GM19397 (cell line): Measurements from ENCODE around the gene SDHB.
"Not testable (repeated sequence)": the region's sequence is repeated elsewhere in the genome, so short reads cannot be mapped to it uniquely, and the experiment has no call there.

Source experiments
- ATAC-seq: cut with Tn5 transposase; IDR thresholded peaks from one replicate; pipeline ENCODE4 v1.9.1; 2021; ENCODE audit warnings: mild to moderate bottlenecking, moderate library complexity; ENCODE audit not compliant: unreplicated experiment

Gene SDHB

DNA sequence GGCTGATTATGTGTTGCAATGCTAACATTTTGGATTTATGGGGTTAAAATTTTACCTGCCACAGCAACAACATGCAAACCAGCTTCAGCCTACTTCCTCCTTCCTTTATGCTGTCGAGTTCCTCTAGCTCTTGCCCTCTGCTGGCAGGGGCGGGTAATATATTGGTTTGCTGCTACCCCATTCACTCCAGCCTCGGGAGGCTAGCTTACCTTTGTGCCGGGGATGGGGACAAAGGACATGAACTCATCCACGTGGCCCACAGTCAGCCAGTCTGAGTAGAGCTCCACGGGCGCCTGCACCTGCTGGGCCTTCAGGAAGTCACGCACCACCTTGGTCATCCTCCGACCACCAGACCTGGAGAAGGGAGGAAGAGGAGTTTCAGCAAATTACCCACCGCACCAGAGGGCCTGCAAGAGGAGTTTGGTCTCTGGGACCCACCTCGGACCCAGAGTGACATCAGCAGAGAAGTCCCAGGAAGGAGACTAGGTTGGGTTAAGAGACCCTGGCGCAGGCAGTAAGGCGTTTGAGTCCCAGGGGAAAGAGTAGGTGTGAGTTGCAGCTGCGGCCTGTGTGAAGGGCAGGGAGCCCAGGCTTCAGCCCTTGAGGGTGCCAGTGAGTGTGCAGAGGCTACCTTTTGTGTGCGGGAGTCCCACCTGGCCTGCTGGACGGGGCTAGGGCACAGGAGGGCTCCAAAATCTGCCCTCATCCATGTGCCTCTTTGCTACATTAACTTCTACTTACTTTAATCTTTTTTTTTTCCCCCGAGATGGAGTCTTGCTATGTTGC, 21.8 kb upstream of the SDHB start:
- no peak for ATAC-seq

DNA sequence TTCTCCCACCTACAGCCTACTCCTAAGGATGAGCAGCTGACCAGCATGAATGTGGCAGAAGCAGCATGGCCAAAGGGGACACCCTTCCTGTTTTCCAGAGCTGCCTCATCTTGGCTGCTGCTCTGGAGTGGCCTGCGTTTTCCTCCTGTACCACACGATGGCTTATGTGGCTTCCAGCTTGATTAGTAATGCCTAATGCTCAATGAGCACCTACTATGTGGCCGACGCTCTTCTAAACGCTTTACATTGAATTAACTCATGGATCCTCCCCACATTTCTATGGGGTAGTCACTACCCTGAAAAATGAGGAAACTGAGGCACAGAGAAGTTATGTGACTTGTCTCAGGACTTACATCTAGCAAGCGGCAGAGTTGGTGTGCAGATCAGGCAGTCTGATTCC, 18.0 kb upstream of the SDHB start:
- ATAC-seq: no peak

DNA sequence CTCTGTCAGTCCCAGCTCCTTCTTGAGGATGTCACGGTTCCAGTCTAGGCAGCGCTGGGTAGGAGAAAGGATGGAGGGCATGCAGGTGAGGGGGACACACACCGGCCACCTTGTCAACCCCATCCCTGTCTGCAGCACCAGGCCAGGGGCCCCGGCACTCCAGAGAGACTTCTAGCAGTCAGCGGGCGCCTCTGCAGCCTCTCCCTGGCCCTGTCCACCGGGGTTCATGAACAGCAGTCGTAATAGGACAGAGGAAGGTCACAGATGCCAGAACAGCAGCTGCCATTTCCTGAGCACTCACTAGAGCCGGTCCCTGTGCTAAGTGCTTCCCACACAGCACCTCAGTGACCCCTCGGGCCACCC, 16.3 kb upstream of the SDHB start:
- ATAC-seq: no peak

DNA sequence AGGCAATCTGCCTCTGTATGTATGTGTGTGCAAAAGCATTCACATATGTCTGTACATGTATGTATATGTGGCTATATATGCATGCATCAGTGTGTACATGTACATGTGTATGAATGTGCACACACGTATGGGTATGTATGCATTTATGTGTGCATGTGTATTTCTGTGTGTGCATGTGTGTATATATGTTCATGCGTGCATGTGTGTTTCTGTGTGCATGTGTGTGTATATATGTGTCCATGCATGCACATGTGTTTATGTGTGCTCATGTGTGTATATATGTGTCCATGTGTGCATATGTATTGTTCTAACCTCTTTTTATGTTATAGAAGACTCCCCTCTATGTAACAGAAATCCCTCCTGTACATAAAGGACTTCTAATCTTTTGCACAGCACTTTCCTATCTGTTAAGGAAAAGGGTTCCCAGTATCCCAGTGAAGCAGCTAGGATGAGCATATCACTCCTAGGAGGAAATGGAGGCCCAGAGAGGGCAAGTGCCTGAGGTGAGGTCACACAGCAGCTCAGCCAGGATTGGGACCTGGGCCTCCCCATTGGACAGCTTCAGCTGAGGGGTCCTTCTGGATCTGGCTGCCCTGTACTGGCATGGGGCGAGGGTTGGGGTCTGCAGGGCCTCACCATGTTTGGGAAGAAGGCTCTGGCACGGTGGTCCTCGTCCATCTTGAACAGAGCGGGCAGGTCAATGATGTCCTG, 15.8 kb upstream of the SDHB start:
- ATAC-seq: no peak

DNA sequence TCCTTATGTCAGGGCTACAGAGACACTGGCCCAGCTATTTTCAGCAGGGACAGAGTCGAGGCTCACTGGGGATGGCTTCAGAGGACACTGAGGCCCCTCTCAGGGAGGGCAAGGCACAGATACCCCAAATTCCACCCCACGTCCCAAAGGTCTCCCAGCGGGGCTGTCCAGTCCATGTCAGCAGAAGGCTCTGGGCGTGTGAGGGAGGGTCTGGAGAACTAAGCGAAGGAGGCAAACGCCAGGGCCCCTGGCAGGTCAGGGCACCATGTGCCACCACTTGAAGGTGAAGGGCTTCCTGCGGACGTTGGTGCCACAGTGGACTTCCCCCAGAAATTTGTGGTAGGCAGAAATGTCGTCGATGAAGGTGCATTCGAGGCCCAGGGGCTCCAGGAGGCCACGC, 15.0 kb upstream of the SDHB start:
- no peak for ATAC-seq

DNA sequence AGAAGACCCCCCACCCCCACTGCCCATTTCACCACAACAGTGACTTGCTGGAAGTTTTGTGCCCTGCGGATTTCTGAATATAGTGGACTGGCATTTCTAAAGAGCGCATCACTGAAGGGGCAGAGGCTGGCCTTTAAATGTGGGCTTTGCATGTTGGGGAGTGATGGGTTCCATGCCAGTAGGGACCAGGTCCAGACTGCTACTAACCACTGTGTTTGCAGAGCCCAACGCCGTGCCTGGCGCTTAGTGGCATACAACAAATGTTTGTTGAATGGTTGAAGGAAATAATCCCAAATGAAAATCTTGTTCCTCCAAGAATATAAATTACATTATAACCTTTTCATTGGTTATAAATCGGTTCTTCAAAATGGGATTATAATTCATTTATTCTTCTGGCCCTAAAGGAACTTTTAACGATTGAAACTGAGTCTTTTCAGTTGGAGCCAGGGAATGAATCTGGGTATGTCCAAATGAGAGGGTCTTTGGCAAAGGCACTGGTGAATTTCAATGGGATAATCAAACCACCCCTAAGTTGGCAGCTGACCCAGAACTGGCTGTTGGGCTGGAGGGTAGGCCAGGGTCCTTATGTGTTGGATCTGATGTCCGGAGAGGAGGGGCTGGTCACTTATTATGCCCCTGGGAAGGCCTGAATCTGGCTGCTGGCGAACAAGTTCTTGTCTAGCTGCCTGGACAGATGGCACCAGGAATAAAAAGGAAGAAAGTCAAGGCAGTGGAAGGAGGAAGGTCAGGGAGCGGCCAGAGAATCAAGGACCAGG, 13.8 kb upstream of the SDHB start:
- no peak for ATAC-seq

DNA sequence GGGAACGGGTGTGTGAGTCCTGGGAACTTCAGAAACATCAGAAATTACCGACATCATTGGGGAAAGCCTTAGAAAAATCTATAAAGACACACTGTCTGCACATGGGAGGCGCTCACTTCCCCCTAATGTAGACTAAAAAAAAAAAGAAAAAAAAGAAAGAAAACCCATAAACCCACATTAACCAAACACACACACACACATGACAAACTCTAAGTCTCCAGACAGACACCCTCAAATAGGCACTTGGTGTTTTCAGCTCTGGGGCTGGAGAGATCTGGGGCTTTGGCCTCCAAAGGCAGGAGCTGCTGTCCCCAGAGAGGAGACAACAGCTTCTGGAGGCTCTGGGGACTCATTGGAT, 13.2 kb upstream of the SDHB start:
- no peak for ATAC-seq

DNA sequence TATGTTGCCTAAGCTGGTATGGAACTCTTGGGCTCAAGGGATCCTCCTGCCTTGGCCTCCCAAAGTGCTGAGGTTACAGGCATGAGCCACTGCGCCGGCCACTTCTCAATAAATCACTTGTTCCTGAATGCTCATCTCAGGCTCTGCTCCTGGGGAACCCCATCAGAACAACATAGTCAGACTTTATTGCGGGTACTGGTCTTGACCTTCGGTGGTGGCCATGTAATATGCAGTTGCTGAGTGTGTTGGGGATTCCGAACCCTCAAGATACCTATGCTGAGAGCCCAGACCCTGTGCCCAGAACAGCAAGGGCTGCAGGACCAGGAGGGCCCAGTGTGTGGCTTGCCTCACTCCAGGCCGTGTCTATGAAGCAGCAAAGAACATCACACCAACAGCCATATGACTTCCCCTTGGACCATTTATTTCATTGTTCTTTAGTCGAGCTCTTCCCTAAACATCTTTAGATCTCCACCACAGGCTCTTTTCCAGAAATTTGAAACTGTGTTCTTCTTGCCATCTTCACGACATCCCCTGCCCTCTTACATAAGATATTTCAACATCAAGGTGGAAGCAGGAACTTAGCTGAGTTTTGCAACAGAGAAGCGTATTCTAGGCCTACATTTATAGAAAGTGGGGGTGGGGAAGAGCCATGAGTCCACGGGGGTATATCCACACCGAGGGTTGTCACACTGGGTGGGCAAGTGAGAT, 12.7 kb upstream of the SDHB start:
- ATAC-seq: no peak

DNA sequence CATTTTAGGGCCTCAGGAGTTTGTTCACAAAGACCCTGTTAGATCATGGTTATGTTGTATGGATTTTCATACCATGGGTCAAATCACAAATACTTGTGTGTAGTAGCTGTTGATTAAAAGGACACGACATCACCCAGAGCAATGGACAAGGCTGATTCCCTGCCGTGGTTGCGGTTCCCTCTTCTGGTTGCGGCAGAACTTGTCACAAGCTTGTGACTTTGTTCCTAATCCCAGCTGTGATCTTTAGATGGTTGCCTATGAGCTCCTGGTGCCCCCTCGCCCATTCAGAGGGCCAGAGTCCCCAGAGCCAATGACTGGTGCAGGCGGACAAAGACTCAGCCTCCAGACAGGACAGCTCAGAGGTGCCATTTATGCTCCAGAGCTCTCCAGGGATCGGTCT, 11.8 kb upstream of the SDHB start:
- no peak for ATAC-seq

DNA sequence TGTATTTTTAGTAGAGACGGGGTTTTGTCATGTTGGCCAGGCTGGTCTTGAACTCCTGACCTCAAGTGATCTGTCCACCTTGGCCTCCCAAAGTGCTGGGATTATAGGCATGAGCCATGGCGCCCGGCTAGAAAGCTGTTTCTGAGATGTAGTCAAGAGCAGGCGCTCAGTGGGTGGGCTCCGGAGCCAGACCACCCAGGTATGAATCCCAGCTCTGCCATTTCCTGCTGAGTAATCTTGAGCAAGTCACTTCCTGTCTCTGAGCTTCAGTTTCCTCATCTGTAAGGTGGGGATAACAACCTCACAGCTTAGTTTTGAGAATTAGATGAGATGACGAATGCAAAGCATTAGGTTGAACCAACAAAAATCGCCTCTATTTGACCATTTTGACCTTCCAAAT, 8.9 kb upstream of the SDHB start:
- ATAC-seq: not testable (repeated sequence)

DNA sequence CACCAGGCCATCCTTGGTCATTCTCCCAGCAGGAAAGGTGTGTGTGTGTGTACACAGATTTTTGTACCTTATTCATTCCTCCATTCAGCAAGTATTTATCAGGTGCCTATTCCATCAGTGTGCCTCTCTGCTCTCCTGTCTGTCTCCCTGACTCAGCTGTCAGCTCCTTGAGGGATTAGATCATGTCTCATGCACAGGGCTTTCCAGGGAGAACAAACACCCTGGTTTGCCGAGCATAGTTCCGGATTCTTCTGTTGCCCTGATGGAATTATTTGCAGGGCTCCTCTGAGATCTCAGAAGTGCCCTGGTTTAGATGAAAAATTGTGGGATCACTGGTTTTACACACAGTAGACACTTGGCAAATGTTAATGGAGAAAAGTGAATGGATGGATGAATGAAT, 8.1 kb upstream of the SDHB start:
- ATAC-seq: no peak

DNA sequence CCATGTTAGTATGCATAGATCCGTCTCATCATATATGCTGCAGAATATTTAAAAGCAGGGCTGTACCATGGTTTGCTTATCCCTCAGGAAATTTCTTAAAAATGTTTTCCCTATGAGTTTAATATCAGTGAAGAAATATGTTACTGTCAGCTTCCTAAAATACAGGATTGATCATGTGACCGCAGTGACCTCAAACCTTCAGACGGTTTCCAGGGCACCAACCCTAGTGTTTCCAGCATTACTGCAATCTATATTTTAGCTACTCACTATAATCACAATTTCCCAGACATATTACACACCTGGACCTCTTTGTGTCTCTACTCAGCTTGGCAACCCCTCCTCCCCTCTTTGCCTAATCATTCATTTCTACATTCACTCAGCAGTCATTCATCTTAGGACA, 7.7 kb upstream of the SDHB start:
- ATAC-seq: no peak

DNA sequence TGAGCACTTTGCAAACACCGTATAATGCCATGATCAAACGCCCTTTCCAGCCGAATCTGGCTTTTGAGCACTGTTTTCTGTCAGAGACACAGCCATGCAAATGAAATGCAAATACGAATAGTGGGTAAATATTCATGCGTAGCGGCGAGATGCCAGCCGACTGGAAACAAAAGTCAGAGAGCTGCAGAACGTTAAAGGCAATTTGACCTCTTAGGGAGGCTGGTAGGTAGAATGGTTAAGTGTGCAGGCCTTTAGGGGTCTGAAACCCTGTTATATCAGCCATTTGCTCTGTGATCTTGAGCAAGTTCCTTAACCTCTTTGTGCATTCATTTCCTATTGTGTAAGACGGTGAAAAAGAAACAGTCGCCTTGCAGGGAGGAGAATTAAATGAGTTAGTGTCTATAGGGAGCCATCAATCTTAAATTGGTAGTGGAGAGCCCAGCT, 6.5 kb upstream of the SDHB start:
- ATAC-seq: no peak

DNA sequence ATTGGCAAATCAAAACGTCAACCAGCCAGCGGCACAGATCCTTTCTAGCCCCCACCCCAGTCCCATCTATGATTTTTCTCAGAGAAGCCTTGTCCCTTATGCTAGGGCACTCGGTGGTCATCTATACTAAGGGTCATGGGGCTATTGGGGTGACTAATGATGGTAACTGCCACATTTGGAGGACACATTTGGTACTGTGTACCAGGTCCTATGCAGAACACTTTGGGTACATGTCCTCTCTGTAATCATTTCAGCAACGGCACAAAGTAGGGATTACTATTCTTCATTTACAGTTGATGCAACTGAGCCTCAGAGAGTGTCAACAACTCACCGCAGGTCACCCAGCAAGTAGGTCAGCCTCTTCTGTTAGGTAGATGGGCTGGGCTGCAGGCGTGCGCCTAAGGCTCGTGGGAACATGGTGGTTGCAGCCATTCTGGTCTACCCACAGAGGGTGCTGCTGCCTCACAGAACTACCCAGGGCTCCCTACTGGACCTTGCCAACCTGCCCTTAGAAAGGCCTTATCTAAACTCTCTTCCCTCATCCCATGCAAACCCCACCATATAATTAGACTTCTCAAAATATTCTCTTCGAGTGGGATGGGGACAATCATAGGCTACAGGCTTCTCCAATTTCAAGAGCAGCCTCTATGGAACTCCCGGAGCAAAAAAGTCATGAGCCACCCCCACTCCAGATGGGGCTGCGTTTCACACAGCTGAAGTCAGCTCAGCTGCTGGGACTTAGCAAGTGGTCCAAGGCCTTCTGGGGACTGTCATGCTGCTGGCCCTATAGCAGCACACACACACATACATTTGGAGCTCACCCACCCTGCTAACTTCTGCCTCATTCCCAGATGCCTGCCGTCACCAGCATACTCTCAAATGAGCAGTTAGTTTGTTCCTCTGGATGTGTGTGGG, 5.8 kb upstream of the SDHB start:
- no peak for ATAC-seq

DNA sequence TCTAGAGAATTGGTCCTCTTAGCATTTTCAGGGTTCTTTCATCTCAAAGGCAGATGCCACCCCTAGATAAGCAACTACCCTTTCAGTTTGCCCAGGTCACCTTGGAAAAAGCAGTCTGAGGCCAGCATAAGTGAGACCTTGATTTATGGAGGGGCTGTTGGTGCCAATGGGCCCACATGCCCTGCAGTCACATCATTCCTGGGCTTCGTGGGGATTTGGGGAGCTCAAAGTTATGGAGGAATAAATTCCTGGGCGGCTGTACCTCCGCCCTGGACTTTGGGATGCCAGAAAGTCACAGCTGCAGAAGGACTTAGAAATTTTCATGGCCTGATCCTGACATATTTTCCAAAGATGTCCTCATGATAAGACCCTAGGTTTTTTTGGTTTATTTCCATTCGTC, 2.7 kb upstream of the SDHB start:
- no peak for ATAC-seq

DNA sequence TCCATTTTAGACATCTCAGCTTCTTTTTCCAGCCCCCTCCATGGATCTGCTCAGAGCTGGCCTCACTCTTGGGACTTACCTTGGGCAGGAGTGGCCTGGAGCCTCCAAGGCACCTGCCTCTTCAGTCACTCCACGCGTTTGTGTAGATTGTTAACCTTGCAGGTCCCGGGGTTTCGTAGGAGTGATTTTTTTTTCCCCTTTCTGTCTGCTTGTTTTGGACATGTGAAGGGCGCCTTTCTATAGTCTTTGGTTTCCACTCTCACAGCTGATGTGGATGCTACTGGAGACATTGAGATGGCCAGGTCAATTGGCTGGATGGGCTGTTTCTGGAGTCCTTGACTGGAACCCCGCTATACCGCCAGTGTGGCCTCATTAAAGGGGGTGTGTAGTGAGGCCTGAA, 2.0 kb upstream of the SDHB start:
- no peak for ATAC-seq

DNA sequence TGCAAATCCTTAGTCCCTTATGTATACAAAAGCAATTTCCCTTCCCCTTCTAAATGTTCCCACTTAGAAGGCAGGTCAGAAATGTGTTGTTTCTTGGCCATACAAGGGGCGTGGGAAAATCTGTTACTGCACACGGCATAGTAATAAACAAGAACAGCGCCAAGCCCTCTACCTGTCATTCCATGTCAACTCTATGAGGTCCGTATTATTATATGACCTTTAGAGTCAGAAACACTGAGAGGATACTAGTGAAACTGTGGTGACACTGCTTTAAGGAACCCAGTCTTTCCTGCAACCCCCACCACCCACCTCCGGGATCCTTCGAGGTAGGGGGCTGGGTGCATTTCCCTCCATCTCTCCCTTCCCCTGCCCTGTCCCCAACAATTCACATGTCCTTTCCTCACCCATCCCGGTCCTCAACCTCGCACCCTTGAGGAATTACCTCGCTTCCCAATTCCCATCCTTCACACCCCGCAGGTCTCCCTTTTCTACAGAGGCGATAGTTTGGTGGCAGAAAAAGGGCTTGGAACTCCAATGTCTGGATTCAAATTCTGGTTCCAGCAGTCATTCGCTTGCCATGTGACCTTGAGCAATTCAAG, 647 bp downstream of the SDHB start:
- no peak for ATAC-seq

DNA sequence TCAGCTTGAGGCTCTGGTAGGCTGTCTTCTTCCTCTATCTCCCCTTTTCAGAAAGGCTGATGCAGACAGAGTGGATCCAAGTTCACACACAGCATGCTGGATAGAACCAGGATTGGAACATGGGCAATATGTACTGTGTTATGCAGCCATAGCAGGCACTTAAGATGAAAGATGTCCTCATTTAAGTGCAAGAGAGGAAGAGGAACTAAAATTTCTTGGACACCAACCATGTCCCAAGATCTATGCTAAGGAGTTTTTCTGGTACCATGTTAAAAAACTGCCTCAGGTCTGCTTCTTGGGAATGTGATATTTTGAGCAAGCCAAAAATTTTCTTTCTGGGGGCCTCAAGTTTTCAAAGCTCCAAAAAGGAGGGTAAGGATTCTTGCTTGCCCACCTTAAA, 1.2 kb downstream of the SDHB start:
- no peak for ATAC-seq

DNA sequence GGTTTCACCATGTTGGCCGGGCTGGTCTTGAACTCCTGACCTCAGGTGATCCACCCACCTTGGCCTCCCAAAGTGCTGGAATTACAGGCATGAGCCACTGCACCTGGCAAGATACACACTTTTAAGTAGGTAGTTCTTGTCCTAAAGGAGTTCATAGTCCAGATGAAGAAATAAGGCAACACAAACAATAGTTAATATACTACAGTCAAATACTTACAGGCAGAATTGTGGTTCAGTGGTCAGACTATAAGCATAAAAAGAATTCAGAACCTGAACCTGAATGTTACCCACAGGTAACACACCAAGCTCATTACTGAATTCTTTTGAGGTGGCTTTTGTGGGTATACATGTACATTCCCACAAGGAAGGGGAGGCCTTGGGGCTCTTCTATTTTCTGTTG, 1.8 kb downstream of the SDHB start:
- no peak for ATAC-seq

DNA sequence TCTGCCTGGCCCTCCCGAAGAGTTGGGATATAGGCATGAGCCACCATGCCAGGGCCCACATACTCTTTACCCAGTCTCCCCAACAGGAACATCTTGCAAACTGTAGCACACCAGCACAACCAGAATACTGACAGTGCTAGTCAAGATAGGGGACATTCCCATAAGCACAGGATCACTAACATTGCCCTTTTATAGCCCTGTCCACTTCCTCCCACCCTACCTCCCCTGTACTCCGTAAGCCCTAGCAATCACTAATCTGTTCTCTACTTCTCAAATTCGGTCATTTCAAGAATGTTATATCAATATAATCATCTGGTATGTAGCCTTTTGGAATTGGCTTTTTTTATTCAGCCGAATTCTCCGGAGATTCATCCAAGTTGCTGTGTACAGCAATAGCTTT, 5.9 kb downstream of the SDHB start:
- ATAC-seq: no peak
